Kidney capillary endothelial cell (primary cell): ENCODE measurements around the gene FNDC1.
A peak's percentile ranks its signal among the peaks of the same experiment; 100 is the strongest.
"Not testable (repeated sequence)": the region's sequence is repeated elsewhere in the genome, so short reads cannot be mapped to it uniquely, and the experiment has no call there.

Source experiments
- DNase-seq: peaks from one replicate; pipeline ENCODE4 v3.0.0-alpha.2; 2018; ENCODE audit warnings: low spot score

Gene FNDC1

DNA sequence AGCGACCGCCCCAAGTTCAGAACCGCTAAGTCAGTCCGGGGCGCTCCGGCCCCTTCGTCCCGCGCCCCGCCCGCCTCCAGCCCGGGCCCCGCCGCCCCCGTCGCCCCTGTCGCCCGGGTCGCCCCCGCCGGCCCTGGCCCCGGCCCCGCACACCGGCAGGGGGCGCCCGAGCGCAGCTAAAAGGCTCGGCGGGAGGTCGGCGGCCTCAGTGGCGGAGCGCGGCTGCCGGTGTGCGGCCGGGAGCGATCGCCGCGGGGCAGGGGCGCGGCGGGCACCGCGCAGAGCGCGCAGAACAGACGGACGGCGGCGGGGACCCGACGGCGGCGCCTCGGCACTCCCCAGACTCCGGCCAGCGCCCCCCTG, at the start of gene FNDC1:
Gene FNDC1 (plus strand): TSS at position 208 of the 363 bp plus-strand sequence. CDS start 197 bp downstream, outside the sequence.
- peak; percentile 19 for DNase-seq

DNA sequence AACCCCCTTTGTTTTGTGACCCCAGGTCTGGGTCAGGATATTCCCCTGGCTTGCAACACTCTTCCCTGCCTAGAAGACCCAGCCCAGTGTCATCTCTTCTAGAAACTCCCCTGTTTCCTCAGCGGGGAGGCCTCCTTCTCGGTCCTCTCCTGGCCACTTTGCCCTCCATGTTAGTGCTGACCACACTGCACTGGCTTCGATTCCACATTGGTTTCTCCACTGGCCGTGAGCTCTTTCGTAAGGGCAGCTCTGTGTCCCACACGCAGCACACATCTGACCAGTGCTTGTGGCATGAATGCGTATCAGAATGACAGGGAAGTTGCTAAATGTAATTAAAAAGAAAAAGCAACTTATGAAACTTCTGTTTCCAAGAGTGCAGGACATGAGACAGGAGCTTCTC, 49.4 kb upstream of the FNDC1 start:
- DNase-seq: no peak

DNA sequence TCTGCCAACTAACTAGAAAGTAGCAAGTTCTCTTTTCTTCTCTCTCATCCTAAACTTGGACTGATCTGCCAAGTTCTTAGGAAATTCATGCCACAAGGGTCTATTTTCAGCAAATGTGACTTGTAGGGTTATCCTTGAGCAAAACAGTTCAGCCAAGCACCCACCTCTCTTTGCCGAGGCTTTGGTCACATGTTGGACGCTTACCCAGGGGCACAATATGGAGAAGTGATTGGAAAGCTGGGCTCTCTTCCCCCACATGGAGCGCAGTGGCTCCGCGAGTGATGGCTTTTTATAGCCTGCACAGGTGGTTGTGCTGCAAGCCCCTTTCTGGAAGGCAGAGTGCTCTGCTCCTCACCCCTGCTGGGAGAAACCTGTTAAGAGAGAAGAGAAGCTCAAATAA, 47.7 kb upstream of the FNDC1 start:
- DNase-seq: no peak

DNA sequence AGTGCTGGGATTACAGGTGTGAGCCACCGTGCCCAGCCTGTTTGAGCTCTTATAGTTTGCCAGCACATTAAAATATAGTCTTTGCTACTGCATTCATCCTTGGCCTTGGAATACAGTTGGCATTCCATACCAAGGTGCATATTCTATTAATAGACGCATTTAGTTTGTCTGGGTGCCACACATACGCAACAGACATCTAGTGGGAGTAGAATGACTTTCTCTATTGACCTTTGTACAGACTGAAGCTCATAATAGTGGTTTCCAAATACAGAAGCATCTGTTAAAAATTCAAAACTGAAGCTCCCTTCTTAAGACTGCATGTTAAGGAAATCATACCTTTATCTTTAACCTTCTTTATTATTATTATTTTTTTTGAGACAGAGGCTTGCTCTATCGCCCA, 46.7 kb upstream of the FNDC1 start:
- no peak for DNase-seq

DNA sequence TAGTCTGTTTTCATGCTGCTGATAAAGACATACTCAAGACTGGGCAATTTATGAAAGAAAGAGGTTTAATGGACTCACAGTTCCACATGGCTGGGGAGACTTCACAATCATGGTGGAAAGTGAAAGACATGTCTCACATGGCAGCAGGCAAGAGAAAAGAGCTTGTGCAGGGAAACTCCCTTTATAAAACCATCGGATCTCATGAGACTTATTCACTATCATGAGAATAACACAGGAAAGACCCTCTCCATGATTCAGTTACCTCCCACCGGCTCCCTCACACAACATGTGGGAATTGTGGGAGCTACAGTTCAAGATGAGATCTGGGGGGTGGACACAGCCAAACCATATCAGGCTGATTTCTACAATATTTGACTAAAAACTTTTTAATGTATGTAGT, 45.4 kb upstream of the FNDC1 start:
- not testable (repeated sequence) for DNase-seq

DNA sequence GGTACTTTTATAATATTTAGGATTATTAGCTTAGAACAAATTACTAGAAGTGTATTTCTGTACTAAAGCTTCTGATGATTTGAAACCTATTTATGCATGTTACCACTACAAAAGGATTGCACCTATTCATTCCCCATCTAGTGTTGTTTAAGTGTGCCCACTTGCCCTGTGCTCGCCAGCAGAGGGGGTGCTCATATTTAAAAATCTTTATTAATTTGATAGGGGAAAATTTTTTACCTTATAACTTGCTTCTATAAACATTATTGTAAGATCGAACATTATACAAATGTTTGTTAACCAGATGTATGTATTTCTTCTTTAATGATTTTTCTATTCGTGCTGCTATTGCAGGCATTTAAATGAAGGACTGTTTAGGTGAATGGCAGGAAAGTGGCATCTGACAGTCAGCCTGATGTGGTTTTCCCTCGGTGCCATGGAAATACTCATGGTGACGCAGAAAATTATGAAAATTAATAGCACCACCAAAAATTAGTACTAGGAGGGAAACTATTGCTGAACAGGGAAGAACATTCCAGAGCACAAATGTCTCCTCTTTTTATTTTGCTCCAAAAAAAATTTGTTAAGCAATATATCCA, 44.1 kb upstream of the FNDC1 start:
- no peak for DNase-seq

DNA sequence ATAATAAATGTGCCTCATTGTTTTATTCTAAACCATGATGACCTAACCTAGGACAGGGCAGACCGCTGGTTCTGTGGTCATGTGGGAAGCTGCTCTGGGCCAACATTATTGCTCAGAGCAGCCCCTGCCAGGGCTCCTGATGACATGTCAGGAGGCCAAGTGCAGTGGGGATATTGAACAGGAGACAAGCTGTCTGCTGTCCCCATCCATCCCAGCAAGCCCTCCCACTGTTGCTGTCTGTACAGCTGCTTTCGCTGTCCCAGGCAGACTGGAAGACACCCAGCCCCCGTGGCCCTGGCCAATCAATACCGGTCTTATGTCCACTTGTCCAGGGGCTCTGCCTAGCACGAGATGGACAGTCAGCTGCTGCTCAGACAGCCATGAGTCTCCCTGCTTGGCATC, 43.2 kb upstream of the FNDC1 start:
- DNase-seq: no peak

DNA sequence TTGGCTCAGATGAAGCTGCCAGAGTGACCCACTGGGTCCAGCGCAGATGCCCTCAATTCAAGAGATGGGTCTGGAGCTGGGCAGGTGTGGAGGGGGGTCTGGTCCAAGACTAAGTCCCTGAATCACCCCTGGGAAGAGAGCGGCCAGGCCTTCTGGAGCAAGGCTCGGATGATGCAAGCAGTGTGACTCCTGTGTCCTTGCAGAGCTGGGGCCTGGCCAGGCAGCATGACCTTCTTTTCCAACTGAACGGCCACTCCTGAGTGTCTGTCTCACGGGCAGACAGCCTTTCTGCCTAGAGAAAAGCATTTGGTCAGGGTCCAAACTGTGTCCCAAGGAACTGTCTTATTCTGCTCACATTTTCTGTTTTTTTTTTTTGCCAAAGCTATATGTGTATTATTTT, 42.6 kb upstream of the FNDC1 start:
- no peak for DNase-seq

DNA sequence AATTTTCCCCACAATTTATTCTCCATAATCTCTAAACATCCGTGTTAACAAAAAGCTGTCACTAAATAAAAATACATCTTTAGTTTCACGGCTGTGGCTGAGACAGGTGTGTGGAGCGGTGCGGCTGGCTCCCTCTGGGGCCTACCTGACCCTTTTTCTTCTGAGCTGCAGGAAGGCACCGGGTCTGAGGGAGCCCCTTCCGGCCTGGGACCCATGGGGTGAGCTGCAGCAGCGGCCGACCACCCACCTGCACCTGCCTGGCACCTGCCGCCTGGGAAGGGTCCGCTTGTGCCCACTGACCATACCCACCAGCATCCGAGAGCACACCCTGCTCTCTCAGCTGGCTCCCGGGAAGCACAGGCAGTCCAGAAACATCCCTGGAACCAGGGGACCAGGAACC, 41.5 kb upstream of the FNDC1 start:
- DNase-seq: no peak

DNA sequence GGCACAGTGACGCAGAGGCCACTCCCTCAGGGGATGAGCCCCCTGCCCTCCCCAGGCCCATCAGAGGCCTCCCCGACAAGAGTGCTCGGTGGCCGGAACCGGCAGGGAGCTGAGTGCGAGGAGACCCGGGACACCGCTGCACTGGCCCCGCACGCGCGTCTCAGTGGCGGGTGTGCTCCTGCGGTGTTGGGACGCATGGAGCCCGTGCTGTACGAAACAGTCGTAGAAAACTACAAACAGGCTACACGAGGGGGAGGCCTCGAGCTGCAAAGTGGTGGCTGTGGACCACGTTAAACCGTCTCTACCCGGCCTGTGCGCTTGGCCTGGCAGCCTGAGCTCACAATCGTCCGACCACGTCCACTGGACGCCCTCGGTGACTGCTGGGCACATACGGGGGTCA, 40.2 kb upstream of the FNDC1 start:
- no peak for DNase-seq

DNA sequence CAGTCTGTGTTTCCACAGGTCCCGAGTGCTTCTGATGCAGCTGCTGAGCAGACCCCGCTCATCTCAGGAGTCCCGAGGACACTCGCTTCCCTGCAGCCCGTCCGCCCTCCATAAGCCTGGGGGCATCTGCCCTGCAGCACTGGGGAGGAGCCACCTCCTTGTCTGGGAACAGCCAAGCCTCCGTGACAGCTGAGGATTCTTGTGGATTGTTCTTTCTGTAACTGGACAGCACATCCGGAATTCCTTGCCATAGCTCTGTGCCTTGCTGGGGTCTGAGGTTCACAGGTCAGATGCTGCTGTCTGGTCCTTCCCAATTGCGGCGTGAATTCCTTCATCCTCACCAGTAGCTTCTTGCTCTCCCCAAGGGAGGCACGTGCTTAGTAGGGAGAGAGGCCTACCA, 38.4 kb upstream of the FNDC1 start:
- no peak for DNase-seq

DNA sequence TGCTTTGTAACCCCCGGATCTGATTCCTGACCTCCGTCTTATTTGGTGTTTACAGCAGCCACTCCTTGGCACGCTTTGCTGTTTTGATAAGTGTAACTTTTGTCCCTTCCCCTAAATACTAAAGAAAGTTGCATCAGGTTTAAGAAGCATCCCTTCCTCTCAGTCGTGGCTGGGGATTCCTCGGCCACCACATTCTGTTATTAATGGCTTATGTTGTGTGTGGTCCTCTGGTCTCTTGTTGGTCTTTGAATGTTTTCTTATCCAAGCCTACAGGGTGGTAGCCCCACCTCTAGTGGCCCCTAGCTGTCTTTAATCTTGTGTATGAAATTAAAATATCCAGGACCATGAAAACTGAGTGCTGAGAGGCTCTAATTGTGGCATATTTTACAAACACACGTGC, 37.5 kb upstream of the FNDC1 start:
- no peak for DNase-seq

DNA sequence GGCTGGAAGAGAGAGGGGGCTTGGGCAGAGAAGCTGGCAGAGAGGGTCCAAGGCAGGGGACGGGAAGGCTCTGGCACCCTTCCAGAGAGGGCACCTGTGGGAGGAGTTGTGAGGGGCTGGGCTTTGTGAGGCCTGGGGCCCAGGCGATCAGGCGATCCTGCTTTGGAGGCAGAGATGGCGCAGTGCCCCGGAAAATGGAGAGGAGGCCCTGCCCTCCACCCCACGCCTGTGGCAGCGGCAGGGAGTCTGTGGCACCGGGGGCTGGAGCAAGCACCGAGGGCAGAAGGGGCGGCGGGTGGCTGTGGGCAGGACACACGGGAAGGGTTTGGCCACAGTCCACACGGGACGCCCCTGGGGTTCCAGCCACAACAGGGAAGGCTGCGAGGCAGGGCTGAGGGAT, 36.5 kb upstream of the FNDC1 start:
- DNase-seq: no peak

DNA sequence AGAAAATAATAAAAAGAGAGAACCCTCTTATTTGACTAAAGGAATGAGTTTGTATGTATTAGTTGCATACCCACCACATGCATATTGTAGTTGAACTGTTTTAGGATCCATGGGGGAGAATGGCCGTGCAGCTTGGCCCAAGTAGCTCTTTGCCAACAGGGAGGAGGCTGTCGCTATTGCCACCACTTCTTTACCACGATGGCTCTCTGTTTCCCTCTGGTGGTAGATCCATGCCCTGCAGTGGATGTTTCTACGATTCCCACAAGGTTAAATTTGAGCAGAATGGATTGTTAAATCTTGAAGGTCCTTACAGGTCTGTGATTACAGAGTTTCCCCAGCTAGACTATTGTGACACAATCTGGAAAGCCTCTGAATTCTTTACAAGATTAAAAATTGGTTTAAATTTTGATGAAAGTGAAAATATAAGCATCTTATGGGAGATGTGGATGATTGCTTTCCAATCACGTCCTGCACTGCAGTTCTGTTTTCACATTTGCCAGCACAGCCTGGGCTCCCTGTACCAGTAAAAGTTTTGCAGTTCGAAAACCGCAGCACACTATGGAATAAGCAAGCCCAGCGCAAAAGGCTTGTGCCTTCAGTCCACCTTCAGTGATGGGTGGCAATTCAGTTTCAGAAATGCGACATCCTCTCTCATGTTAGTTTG, 34.4 kb upstream of the FNDC1 start:
- DNase-seq: peak; percentile 57

DNA sequence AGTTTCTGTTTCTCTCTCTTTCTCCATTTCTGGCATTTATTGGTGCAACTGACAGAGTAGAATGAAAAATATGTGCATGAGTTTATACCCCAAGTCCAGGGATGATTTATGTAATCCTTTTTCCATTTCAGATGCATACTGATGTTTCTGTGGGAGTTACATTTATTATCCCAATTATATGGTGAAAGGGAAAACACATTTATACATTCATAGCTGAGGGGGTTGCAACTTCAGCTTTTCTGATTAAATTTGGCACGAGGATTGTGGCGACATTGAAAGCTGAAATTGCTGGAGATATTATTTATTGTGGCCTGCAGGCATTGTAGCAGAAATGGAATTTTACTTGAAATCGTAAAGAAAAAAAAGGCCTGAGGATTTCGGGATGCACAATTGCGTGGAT, 31.5 kb upstream of the FNDC1 start:
- no peak for DNase-seq

DNA sequence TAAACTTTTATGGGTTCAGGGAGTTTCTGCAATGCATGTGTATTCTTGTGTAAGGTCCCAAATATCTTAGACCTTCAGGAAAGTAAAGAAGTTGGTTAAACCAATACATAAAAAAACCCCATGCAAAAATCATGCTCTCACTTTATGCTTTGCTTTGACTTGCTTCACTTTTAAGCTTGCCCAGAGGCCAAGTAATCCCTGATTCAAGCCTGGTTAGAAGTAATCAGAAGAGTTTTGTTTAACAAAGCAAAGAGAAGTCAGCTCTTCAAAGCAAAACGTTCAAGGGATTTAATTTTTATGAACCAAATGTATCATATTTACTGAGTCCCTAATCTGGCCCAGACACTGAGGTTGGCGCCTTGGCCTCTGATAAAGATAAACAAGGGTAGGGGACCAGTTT, 26.7 kb upstream of the FNDC1 start:
- DNase-seq: no peak

DNA sequence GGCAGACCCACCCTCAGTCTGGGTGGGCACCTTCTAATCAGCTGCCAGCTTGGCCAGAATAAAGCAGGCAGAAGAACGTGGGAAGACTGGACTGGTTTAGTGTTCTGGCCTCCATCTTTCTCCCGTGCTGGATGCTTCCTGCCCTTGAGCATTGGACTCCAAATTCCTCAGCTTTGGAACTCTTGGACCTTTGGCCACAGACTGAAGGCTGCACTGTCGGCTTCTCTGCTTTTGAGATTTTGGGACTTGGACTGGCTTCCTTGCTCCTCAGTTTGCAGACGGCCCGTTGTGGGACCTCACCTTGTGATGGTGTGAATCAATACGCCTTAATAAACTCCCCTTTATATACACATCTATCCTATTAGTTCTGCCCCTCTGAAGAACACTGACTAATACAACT, 20.6 kb upstream of the FNDC1 start:
- DNase-seq: no peak

DNA sequence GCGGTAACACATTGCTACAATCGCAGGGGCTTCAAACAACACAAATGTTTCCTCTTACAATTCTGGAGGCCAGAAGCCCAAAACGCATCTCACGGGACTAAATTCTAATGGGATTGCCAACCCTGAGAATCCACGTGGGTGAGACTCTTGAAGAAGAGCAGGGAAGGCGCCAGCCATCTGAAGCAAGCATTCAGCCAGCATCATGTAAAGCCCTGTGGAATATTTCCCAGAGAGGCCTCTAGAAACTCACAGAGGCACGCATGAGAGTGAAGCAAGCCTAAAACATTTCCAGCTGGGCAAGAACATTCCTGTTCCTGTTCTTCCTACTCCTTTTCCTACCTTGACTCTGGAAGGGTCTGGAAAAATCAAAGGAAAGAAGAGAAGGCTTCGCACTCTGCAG, 19.6 kb upstream of the FNDC1 start:
- no peak for DNase-seq

DNA sequence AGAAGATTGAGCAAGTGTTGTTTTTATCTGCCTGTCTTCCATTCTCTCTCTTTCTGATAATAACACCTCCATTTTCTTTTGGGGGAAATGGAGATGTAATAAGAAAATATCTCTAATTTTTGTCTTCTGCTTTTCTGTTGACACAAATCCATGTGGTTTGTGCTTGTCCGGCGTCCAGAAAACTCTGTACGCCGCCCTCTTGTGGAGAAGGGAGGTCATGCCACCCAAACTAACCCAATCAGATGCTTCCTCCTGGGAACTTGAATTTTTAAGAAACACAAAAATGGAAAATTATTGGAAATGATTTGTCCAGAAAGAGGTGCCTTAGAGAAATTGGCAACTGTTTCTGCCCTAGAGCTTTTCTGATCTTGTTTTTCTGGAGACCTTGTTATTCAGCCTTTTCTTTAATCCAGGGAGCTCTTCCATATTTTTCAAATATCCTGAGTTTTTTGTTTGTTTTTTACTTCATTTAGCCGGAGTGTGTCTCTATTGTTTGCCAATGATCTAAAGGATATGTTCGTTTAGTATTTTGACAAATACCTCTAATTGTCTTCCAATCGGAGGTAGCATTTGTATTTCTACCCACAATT, 17.8 kb upstream of the FNDC1 start:
- peak; percentile 39 for DNase-seq

DNA sequence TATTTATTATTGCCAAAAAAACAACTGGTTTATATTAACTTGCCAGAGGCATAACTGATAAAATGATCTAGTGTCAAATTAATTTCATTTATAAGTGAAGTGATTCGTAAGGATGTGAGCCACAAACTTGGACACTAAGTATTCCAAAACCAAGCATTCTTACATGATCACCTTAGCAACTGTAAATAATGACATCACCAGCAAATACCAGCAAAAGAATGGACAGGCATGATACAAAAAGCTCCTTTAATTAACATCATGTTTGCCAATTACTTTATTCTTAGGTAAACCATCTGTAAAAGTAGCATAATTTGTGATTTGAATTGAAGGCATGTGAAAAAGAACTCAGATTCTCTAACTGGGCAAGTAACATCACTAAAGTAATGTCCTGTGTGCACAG, 17.2 kb upstream of the FNDC1 start:
- DNase-seq: no peak

DNA sequence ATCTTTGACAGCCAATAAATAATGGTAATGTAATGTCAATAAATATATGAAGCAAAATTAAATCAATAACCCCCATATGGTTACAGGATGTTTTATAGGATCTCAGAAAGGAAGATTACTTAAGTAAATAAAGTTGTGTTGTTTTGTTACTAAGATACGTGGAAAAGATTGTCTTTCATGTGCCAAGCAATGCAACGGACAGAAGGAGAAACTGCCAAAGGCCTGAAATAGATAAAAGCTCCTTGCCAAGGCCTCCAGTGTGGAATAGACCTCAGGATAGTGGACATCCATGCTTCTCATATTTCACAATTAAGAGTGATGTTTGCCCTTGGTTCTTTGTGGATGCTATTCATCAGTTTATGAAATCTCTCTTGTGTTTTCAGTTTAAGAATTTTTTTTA, 16.4 kb upstream of the FNDC1 start:
- no peak for DNase-seq

DNA sequence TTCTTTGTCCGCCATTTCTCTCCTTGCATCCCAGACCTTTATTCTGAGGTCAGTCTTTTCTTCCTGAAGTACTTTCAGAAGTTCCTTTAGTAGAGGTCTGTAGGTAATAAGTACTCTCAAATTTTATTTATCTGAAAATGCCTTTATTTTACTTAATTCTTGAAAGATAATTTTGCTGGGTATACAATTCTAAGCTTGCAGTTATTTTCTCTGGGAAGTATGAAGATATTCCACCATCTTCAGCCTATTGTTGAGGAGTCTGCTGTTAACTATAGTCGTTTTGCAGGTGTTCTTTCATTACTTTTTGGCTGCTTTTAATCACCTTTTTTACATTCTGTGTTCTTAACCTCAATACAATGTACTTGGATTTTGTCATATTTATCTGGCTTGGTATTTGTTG, 13.5 kb upstream of the FNDC1 start:
- no peak for DNase-seq

DNA sequence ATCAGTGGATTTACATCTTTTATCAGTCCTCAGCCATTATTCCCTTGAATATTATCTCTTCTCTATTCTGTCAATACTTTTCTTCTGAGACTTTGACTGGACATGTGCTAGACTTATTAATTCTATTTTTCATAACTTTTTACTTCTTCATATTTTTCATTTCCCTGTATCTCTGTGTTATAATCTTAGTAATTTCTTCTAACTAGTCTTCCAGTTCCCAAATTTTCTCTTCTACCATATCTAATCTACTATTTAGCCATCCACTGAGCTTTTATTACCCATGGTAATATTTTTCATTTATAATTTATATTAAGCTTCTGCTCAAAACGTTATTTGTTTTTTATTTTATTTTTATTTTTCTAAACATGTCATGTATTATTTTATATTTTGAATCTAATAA, 13.1 kb upstream of the FNDC1 start:
- no peak for DNase-seq

DNA sequence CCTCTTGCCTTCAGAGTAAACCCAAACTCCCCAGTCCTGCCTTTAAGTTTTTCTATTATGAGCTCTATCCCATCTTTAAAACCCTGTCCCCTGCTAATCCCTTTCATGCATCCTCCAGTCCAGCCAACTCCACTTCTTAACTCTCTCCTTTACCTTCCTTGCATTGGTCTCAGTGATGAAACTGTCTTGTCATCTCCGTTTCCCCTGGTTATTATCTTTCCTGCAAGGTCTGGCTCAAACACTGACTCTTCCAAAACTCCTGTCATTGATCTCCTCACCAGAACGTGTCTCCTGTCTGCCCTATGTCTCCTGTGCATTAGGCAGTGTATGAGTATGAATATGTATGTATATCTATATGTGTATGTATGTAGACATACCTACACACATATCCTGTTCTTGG, 11.8 kb upstream of the FNDC1 start:
- DNase-seq: no peak
